Measurements from ENCODE around the gene ZGLP1.

GRCh38 chr19:10262771-10263170 is 46.8 kb downstream of the ZGLP1 start:
- TF ChIP-seq EP300 (IDR thresholded peaks at IDR 0.05) (no peak), CTCF (IDR thresholded peaks at IDR 0.05) (no peak), POLR2A (IDR thresholded peaks at IDR 0.05) (no peak)

Measured in ovary (tissue), 3 donors.